Right lobe of liver (tissue), 6 donors: ENCODE results near the gene MYRIP. TPM values are rescaled to one million over a fixed set of nuclear protein-coding genes. Genes with fewer than 3 reads are reported as not detected.
A peak's percentile ranks its signal among the peaks of the same experiment; 100 is the strongest.
"Not testable (repeated sequence)": the region's sequence is repeated elsewhere in the genome, so short reads cannot be mapped to it uniquely, and the experiment has no call there.

ENCODE experiments used
- ATAC-seq, 4 donors: fragments of 200-7000 bp; cut with Tn5 transposase; one replicate each; pipeline ENCODE4 v1.9.1; 2020; ENCODE audit warnings: mild to moderate bottlenecking in 4 of 4, moderate library complexity in 4 of 4
- DNase-seq, 3 donors: peaks; one replicate each; pipeline ENCODE4 v3.0.0-alpha.2; 2020
- H3K27ac ChIP-seq, 3 donors: fragments of 200-600 bp; one replicate each; pipeline ENCODE4 v1.8.0; 2022
- H3K27me3 ChIP-seq, 2 donors: fragments of 200-600 bp; one replicate each; pipeline ENCODE4 v1.8.0; 2022
- H3K36me3 ChIP-seq, 4 donors: fragments of 200-600 bp; sonication (generic) in 1 of 4; one replicate each; pipeline versions ENCODE4 v1.5.1 to v1.8.0; 2017 to 2022; ENCODE audit warnings: control low read depth in 1 of 4
- H3K4me1 ChIP-seq, 4 donors: fragments of 200-600 bp; sonication (generic) in 1 of 4; one replicate each; pipeline versions ENCODE4 v1.5.1 to v1.8.0; 2017 to 2022; ENCODE audit warnings: control low read depth in 1 of 4
- H3K4me3 ChIP-seq, 3 donors: fragments of 200-600 bp; one replicate each; pipeline ENCODE4 v1.8.0; 2022
- H3K9me3 ChIP-seq, 4 donors: fragments of 200-600 bp; sonication (generic) in 1 of 4; one replicate each; pipeline versions ENCODE4 v1.5.1 to v1.8.0; 2017 to 2022; ENCODE audit warnings: control low read depth in 1 of 4
- POLR2A ChIP-seq: fragments of 450-650 bp; IDR thresholded peaks from one replicate; pipeline ENCODE4 v1.6.1; 2017; ENCODE audit warnings: antibody characterized with exemption, mild to moderate bottlenecking
- WGBS: methylation state at CpG from one replicate; pipeline ENCODE4 v1.1.6; 2018; ENCODE audit warnings: low coverage, low lambda C conversion rate; ENCODE audit not compliant: insufficient coverage; ENCODE audit errors: missing lambda C conversion rate; 5-methylcytosine and 5-hydroxymethylcytosine counted together
- intact Hi-C, 2 donors: fragments of 100-400 bp; cut with DNase I; formaldehyde crosslinking; loops; one replicate each; pipeline versions ENCODE4 v1.11.2 to v1.14.1; 2022
- total RNA-seq, 6 experiments: library from RNA; depleted of rRNA in 2 of 6; stranded (reverse); fragments of >200 nt in 2 of 6; fragmentation: NEBNext Ultra II Directional in 3 of 6; extraction: Animal tissue kit (Norgen Biotek cat#: 25700) in 3 of 6; gene quantifications; one replicate each; pipeline versions ENCODE4 v1.1.0 to v1.2.4, GENCODE V29; 2016 to 2023
- TF ChIP-seq, protein P1 (sequence below), 4 donors: fragments of 200-600 bp in 3 of 4; fragments of 450-650 bp in 1 of 4; IDR thresholded peaks; one replicate each; pipeline versions ENCODE4 v1.5.1 to v1.8.0; 2016 to 2022; ENCODE audit warnings: antibody characterized with exemption in 4 of 4, mild to moderate bottlenecking in 2 of 4
- donor health status: DM: no; HTN: yes; CAD: no.
- donor health status: DM: no; HTN: no; CAD: no.
- donor health status: DM: no; HTN: no; CAD: no.
- donor health status: DM: no; HTN: yes; CAD: no.
- donor health status: DM: no; HTN: yes; CAD: no.

Gene MYRIP
- total RNA-seq, 6 experiments from 2014 or later, result 14.3 to 23.2 (median 19.0) TPM

DNA sequence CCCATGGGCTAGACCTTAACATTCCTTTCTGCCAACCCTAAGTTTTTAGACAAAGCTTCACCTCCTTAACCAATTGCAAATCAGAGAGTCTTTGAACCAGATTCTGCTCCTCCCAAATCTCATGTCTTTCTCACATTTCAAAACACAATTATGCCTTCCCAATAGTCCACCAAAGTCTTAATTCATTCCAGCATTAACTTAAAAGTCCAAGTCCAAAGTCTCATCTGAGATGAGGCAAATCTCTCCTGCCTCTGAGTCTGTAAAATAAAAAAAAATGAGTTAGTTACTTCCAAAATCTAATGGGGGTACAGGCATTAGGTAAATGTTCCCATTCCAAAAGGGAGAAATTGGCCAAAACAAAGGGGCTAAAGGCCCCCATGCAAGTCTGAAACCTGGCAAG lies 43.8 kb upstream of the MYRIP start:
- peaks cover 0 to 11% (median 3%) of the 10 kb centered on the region in 4 donors for H3K4me1 ChIP-seq
- no peak for TF ChIP-seq POLR2A
- TF ChIP-seq, protein P1, sequence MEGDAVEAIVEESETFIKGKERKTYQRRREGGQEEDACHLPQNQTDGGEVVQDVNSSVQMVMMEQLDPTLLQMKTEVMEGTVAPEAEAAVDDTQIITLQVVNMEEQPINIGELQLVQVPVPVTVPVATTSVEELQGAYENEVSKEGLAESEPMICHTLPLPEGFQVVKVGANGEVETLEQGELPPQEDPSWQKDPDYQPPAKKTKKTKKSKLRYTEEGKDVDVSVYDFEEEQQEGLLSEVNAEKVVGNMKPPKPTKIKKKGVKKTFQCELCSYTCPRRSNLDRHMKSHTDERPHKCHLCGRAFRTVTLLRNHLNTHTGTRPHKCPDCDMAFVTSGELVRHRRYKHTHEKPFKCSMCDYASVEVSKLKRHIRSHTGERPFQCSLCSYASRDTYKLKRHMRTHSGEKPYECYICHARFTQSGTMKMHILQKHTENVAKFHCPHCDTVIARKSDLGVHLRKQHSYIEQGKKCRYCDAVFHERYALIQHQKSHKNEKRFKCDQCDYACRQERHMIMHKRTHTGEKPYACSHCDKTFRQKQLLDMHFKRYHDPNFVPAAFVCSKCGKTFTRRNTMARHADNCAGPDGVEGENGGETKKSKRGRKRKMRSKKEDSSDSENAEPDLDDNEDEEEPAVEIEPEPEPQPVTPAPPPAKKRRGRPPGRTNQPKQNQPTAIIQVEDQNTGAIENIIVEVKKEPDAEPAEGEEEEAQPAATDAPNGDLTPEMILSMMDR (IDR thresholded peaks at IDR 0.05), result no peak
- H3K27me3 ChIP-seq, result no peaks in the 10 kb centered on the region
- intact Hi-C loops, result no loop called here
- ATAC-seq, result no peak
- no peaks in the 10 kb centered on the region for H3K9me3 ChIP-seq
- no peak overlapping the region for H3K27ac ChIP-seq
- no peaks in the 10 kb centered on the region for H3K36me3 ChIP-seq
- no peak overlapping the region for H3K4me3 ChIP-seq
- DNase-seq, result no peak

DNA sequence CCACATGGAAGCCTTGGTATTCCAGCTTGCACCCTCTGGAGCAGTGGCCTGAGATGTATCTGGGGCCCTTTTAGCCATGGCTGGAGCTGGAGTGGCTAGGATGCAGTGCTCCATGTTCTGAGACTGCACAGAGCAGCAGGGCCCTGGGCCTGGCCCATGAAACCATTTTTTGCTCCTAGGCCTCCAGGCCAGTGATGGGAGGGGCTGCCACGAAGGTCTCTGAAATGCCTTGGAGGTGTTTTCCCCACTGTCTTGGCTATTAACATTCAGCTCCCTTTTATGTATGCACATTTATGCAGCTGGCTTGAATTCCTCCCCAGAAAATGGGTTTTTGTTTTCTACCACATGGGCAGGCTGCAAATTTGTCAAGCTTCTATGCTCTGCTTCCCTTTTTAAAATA lies 43.0 kb upstream of the MYRIP start:
- Histone ChIP-seq H3K4me1 (peaks cover 0 to 11% (median 3%) of the 10 kb centered on the region in 4 donors), H3K9me3 (no peaks in the 10 kb centered on the region), H3K4me3 (no peak overlapping the region), H3K27ac (no peak overlapping the region), H3K27me3 (no peaks in the 10 kb centered on the region), H3K36me3 (no peaks in the 10 kb centered on the region)
- ATAC-seq (no peak), DNase-seq (no peak)
- TF ChIP-seq, protein P1 (IDR thresholded peaks at IDR 0.05), result no peak
- no peak for TF ChIP-seq POLR2A
- WGBS, result no CpG with 5 or more reads among the region's 1 CpG
- intact Hi-C loops, result no loop called here

DNA sequence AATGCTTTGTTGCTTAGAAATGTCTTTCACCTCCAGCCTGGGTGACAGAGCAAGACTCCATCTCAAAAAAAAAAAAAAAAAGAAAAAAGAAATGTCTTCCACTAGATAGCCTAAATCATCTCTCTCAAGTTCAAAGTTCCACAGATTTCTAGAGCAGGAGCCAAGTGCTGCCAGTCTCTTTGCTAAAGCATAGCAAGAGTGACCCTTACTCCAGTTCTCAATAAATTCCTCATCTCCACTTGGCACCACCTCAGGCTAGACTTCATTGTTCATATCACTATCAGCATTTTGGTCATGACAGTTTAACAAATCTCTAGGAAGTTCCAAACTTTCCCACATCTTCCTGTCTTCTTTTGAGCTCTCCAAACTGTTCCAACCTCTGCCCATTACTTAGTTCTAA lies 42.5 kb upstream of the MYRIP start:
- H3K27me3 ChIP-seq, intact Hi-C loops, DNase-seq, H3K9me3 ChIP-seq, H3K36me3 ChIP-seq, H3K4me3 ChIP-seq, H3K27ac ChIP-seq: not testable (repeated sequence)
- peak; percentile 29 to 44 (median 37) for ATAC-seq
- peaks cover 0 to 11% (median 3%) of the 10 kb centered on the region in 4 donors for H3K4me1 ChIP-seq

DNA sequence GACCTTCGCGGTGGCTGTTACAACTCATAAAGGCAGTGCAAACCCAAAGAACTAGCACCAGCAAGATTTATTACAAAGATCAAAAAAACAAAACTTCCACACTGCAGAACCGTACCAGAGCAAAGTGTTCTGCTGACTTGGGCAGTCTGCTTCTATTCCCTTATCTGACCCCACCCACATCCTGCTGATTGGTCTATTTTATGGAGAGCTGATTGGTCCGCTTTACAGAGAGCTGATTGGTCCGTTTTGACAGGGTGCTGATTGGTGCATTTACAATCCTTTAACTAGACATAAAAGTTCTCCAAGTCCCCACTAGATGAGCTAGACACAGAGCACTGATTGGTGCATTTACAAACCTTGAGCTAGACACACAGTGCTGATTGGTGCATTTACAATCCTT lies 31.2 kb upstream of the MYRIP start:
- 98% methylated on average over 5 of the region's 5 CpGs for WGBS
- H3K27me3 ChIP-seq, ATAC-seq, H3K9me3 ChIP-seq, H3K36me3 ChIP-seq, DNase-seq, H3K4me3 ChIP-seq, H3K27ac ChIP-seq, intact Hi-C loops: not testable (repeated sequence)
- peaks cover 0 to 28% (median 7%) of the 10 kb centered on the region in 4 donors for H3K4me1 ChIP-seq

DNA sequence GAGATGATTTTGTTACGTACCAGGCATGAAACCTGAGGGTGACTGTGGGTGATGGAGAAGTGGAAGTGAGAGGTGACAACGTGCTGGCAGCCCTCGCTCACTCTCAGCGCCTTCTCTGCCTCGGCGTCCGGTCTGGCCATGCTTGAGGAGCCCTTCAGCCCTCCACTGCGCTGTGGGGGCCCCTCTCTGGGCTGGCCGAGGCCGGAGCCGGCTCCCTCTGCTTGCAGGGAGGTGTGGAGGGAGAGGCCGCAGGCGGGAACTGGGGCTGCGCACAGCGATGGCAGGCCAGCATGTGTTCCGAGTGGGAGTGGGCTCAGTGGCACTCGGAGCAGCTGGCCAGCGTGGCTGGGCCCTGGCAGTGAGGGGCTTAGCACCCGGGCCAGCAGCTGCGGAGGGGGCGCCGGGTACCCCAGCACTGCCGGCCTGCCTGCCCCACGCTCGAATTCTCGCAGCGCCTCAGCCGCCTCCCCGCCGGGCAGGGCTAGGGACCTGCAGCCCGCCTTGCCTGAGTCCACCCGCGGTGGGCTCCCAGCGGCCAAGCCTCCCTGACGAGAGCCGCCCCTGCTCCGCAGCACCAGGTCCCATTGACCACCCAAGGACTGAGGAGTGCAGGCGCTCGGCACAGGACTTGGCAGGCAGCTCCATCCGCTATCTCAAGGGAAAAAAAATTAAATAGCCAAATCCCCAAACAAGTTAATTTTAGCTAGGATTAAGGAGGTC lies 29.7 kb upstream of the MYRIP start:
- DNase-seq, result peak in 2 of 3 donors; percentile 20 to 52

More for the DNA sequence above, 29.7 kb upstream of the MYRIP start:
- Histone ChIP-seq H3K27me3 (no peaks in the 10 kb centered on the region), H3K4me3 (no peak overlapping the region), H3K27ac (peak overlapping the region in 1 of 3 donors; percentile 70), H3K4me1 (peaks cover 0 to 38% (median 11%) of the 10 kb centered on the region in 4 donors), H3K36me3 (no peaks in the 10 kb centered on the region), H3K9me3 (no peaks in the 10 kb centered on the region)
- TF ChIP-seq, protein P1 (IDR thresholded peaks at IDR 0.05), result no peak
- no peak for TF ChIP-seq POLR2A
- WGBS, result 97% methylated on average over 9 of the region's 40 CpGs
- intact Hi-C loops, result no loop called here
- peak in 1 of 4 donors; percentile 30 for ATAC-seq
